K562 (cell line): ENCODE measurements around the gene BMF. TPM values are rescaled to one million over a fixed set of nuclear protein-coding genes. Genes with fewer than 3 reads are reported as not detected.

Experiments used
- ATAC-seq: fragments of 200-7000 bp; cut with Tn5 transposase; 3 replicates; pipeline ENCODE4 v1.9.1; 2020; ENCODE audit warnings: moderate library complexity
- BruUV-seq: library from RNA; stranded (reverse); fragments of 400-500 nt; replicated peaks from 2 replicates; lab custom pipeline; 2021; lab: Mats Ljungman, UMichigan
- CTCF ChIA-PET: fragments of 300-600 bp; formaldehyde crosslinking; extraction: SDS; loops from one replicate; lab custom pipeline; 2021; ENCODE audit warnings: low intra/inter-chr PET ratio; lab: Yijun Ruan, JAX
- POLR2A ChIA-PET: fragments of 300-600, 350-650 bp; sonication (Branson Sonifier 250); formaldehyde crosslinking; extraction: SDS; loops from one replicate; lab custom pipeline; 2021; ENCODE audit warnings: antibody characterized with exemption, inconsistent platforms; lab: Yijun Ruan, JAX
- DNase-seq, 4 experiments: peaks; one replicate each; pipeline versions ENCODE4 v3.0.0 to v3.0.0-alpha.2; 2011 to 2018; ENCODE audit warnings: low spot score in 3 of 4, mixed read lengths in 3 of 4; ENCODE audit errors: extremely low read depth in 1 of 4
- FAIRE-seq: peaks from 2 replicates; lab custom pipeline; 2011; peaks lifted over from hg19 to GRCh38; lab: Jason Lieb, UNC
- H2AFZ ChIP-seq: 2 replicates; pipeline ENCODE4 v1.6.0; 2011; ENCODE audit warnings: low read depth, low read length, control low read depth, inconsistent platforms
- H3K27ac ChIP-seq: fragments of 200-600 bp; 3 replicates; pipeline ENCODE4 v1.8.0; 2011; ENCODE audit warnings: low read depth, mild to moderate bottlenecking, control low read depth, inconsistent platforms, low read length, moderate library complexity, mixed read lengths; ENCODE audit errors: extremely low read depth
- H3K27me3 ChIP-seq, 2 experiments: fragments of 300-600 bp in 1 of 2; 2 replicates in 1 of 2; 3 replicates in 1 of 2; pipeline versions ENCODE4 v1.6.0 to v1.8.0; 2011; ENCODE audit warnings: inconsistent platforms in 2 of 2, low read length in 2 of 2, mild to moderate bottlenecking in 1 of 2, mixed read lengths in 1 of 2, moderate library complexity in 1 of 2; ENCODE audit not compliant: control insufficient read depth in 2 of 2, insufficient read depth in 2 of 2
- H3K36me3 ChIP-seq: fragments of 300-600 bp; 3 replicates; pipeline ENCODE4 v1.8.0; 2011; ENCODE audit warnings: mild to moderate bottlenecking, low read length, inconsistent platforms; ENCODE audit not compliant: control insufficient read depth, insufficient read depth
- H3K4me1 ChIP-seq, 2 experiments: fragments of 200-600 bp in 1 of 2; replicated peaks in 1 of 2; 2 replicates in 1 of 2; 3 replicates in 1 of 2; pipeline versions ENCODE4 v1.5.1 to v1.8.0; 2011; ENCODE audit warnings: inconsistent platforms in 2 of 2, low read length in 2 of 2, mild to moderate bottlenecking in 1 of 2, mixed read lengths in 1 of 2, moderate library complexity in 1 of 2; ENCODE audit not compliant: control insufficient read depth in 2 of 2, insufficient read depth in 2 of 2
- H3K4me2 ChIP-seq: 2 replicates; pipeline ENCODE4 v1.6.1; 2011; ENCODE audit warnings: low read length, control low read depth, inconsistent platforms, mixed read lengths; ENCODE audit not compliant: insufficient read depth
- H3K4me3 ChIP-seq: fragments of 200-600 bp; sonication (generic), shearing (Covaris generic); 2 replicates; pipeline ENCODE4 v1.5.1; 2016; ENCODE audit warnings: control low read depth, inconsistent platforms
- H3K79me2 ChIP-seq: fragments of 200-600 bp; 3 replicates; pipeline ENCODE4 v1.8.0; 2011; ENCODE audit warnings: low read length, inconsistent platforms; ENCODE audit not compliant: control insufficient read depth, insufficient read depth
- H3K9ac ChIP-seq, 2 experiments: 2 replicates each; pipeline versions ENCODE4 v1.6.0 to v1.6.1; 2011; ENCODE audit warnings: low read depth in 2 of 2, low read length in 2 of 2, control low read depth in 1 of 2, inconsistent platforms in 1 of 2, mild to moderate bottlenecking in 1 of 2, mixed read lengths in 1 of 2; ENCODE audit not compliant: insufficient read depth in 1 of 2
- H3K9me1 ChIP-seq: one replicate; pipeline ENCODE4 v1.6.0; 2011; ENCODE audit warnings: inconsistent platforms, mild to moderate bottlenecking, low read length, moderate library complexity; ENCODE audit not compliant: control insufficient read depth, insufficient read depth
- H3K9me3 ChIP-seq: replicated peaks from 2 replicates; pipeline ENCODE4 v1.5.1; 2011; ENCODE audit warnings: low read depth, low read length, inconsistent platforms; ENCODE audit not compliant: control insufficient read depth, insufficient read depth
- H4K20me1 ChIP-seq: replicated peaks from 2 replicates; pipeline ENCODE4 v1.6.1; 2011; ENCODE audit warnings: low read length, inconsistent platforms, mixed read lengths; ENCODE audit not compliant: control insufficient read depth, insufficient read depth
- ATF4 ChIP-seq: fragments of 450-650 bp; formaldehyde crosslinking; IDR thresholded peaks from 2 replicates; pipeline ENCODE4 v1.4.0; 2022; ENCODE audit warnings: mild to moderate bottlenecking, moderate library complexity
- CBX1 ChIP-seq: sonication (generic); IDR thresholded peaks from 2 replicates; pipeline ENCODE4 v1.6.1; 2016; ENCODE audit warnings: antibody characterized with exemption, low read depth, mild to moderate bottlenecking
- CHCHD3 ChIP-seq: fragments of 250-450 bp; sonication (Bioruptor Pico); IDR thresholded peaks from 2 replicates; pipeline ENCODE4 v2.1.2; 2022; ENCODE audit warnings: mild to moderate bottlenecking
- DNMT1 ChIP-seq: fragments of 450-650 bp; IDR thresholded peaks from 2 replicates; pipeline ENCODE4 v1.6.1; 2016; ENCODE audit warnings: antibody characterized with exemption, mild to moderate bottlenecking
- ELF4 ChIP-seq: fragments of 450-650 bp; formaldehyde crosslinking; IDR thresholded peaks from 2 replicates; pipeline ENCODE4 v1.4.0; 2022; ENCODE audit warnings: missing genetic modification characterization
- IRF1 ChIP-seq: sonication (generic); formaldehyde crosslinking; IDR thresholded peaks from 2 replicates; pipeline ENCODE4 v1.8.0; 2022; ENCODE audit warnings: missing genetic modification reagents, mild to moderate bottlenecking, borderline replicate concordance
- NR0B1 ChIP-seq: fragments of 450-650 bp; IDR thresholded peaks from one replicate; pipeline ENCODE4 v1.6.1; 2018; ENCODE audit warnings: mild to moderate bottlenecking, moderate library complexity; ENCODE audit not compliant: partially characterized antibody
- PHF20 ChIP-seq: fragments of 450-650 bp; IDR thresholded peaks from 2 replicates; pipeline ENCODE4 v1.6.1; 2018; ENCODE audit not compliant: partially characterized antibody
- POLR2AphosphoS2 ChIP-seq: IDR thresholded peaks from 2 replicates; pipeline ENCODE4 v1.6.1; 2012; ENCODE audit warnings: low read length, improper control_type of control experiment
- SREBF2 ChIP-seq: sonication (generic); formaldehyde crosslinking; IDR thresholded peaks from 2 replicates; pipeline ENCODE4 v1.4.0; 2020; ENCODE audit warnings: mild to moderate bottlenecking, missing genetic modification reagents
- TCF15 ChIP-seq: fragments of 250-450 bp; sonication (Bioruptor Pico); IDR thresholded peaks from 2 replicates; pipeline ENCODE4 v1.8.0; 2022; ENCODE audit warnings: moderate library complexity, mild to moderate bottlenecking, inconsistent platforms
- TSC22D4 ChIP-seq: fragments of 450-650 bp; IDR thresholded peaks from 2 replicates; pipeline ENCODE4 v1.6.1; 2016; ENCODE audit warnings: missing genetic modification characterization, missing biosample characterization, control low read depth
- ZNF586 ChIP-seq: fragments of 450-650 bp; formaldehyde crosslinking; conservative IDR thresholded peaks from 2 replicates; pipeline ENCODE4 v1.4.0; 2020; ENCODE audit warnings: mild to moderate bottlenecking, moderate library complexity
- WGBS: fragments of 100-300 bp; shearing (Covaris generic); methylation state at CpG from one replicate; pipeline ENCODE4 v1.1.6; 2016; ENCODE audit warnings: low coverage, mixed read lengths; ENCODE audit not compliant: insufficient coverage; ENCODE audit errors: missing lambda C conversion rate; 5-methylcytosine and 5-hydroxymethylcytosine counted together
- in situ Hi-C: fragments of 300-500 bp; cut with MboI; formaldehyde crosslinking; loops from 4 replicates; pipeline ENCODE4 v1.15.0; 2018; ENCODE audit warnings: inconsistent platforms, mixed read lengths
- intact Hi-C: fragments of 100-400 bp; cut with micrococcal nuclease; formaldehyde crosslinking; loops from 2 replicates; pipeline ENCODE4 v1.14.2; 2022
- polyA plus RNA-seq, 8 experiments: library from polyadenylated mRNA; depleted of rRNA in 4 of 8; stranded (reverse) in 5 of 8; unstranded in 3 of 8; fragments of >200 nt; fragmentation: Nextera tagmentation in 2 of 8; fragmentation: Illumina TruSeq in 1 of 8; extraction: Ambion mirVana in 2 of 8; extraction: Trizol in 1 of 8; gene quantifications; 2 replicates each; pipeline versions ENCODE4 v1.2.1 to v1.2.3, GENCODE V29; 2011 to 2014; ENCODE audit warnings: inconsistent platforms in 1 of 8, missing spikeins in 1 of 8
- total RNA-seq, 7 experiments: library from RNA; depleted of rRNA in 6 of 7; stranded (reverse); fragments of >200 nt in 6 of 7; fragmentation: Illumina TruSeq in 2 of 7; extraction: Trizol in 2 of 7; gene quantifications; 2 replicates each; pipeline versions ENCODE4 v1.2.1 to v1.2.3, GENCODE V29; 2011 to 2021; ENCODE audit warnings: low replicate concordance in 1 of 7

Gene BMF
- total and polyA plus RNA-seq, 9 of the 15 experiments (the other 6 are each of a cell fraction or from before 2014, with no cell fraction given) = 0.25 to 0.91 (median 0.59) TPM; not detected in 2

GRCh38 chr15:40118473-40118872, 9.8 kb upstream of the BMF start:
- Histone ChIP-seq H3K4me2 (no peak overlapping the region), H2AFZ (no peak overlapping the region), H3K27ac (no peak overlapping the region), H3K9me3 (no peaks in the 10 kb centered on the region), H3K9me1 (no peaks in the 10 kb centered on the region), H3K36me3 (no peaks in the 10 kb centered on the region), H3K9ac (no peak overlapping the region), H3K4me1 (peaks cover 0 to 6% of the 10 kb centered on the region in 2 experiments; a peak in 3 of 5 replicates), H4K20me1 (no peaks in the 10 kb centered on the region), H3K27me3 (no peaks in the 10 kb centered on the region; a peak in 1 of 5 replicates), H3K4me3 (no peak overlapping the region), H3K79me2 (no peaks in the 10 kb centered on the region)
- BruUV-seq = no TSS peak
- intact Hi-C loops = no loop called here
- ChIA-PET POLR2A (no interaction called here), CTCF (no interaction called here)
- TF ChIP-seq DNMT1 (no peak), NR0B1 (no peak), ZNF586 (no peak), ATF4 (no peak), PHF20 (no peak), TCF15 (CRISPR knock-in tag) (no peak), ELF4 (CRISPR knock-in tag) (no peak), SREBF2 (CRISPR knock-in tag) (no peak), TSC22D4 (tag) (no peak), POLR2AphosphoS2 (no peak), IRF1 (CRISPR knock-in tag) (no peak), CHCHD3 (CRISPR knock-in tag) (no peak), CBX1 (no peak)
- in situ Hi-C loops = no loop called here
- 12% methylated on average over 3 of the region's 3 CpGs for WGBS
- DNase-seq (no peak), FAIRE-seq (no peak), ATAC-seq (no peak)
